ENCODE results near the gene IMPDH1.

Gene IMPDH1

DNA sequence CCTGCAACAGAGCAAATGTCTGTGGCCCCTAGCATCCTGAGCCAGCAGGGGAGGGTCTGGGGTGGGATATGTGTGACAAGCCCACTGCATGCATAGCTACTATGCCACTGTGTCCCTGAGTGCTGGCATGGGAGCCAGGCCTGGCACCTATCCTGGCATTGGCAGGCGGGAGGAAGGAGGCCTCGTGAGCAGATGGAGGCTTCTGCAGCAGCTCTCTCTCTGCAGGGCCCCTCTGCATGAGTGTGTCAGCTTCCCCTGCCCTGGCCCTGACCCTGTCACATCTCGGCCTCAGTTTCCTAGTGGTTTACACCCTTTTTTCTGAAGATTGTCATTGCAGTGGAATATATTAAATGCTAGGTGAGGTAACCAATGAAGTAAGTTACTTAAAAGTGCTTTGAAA is 13.1 kb upstream of the IMPDH1 start:
- no peak for TF ChIP-seq ZNF274 (IDR thresholded peaks at IDR 0.05; ENCODE audit: low read depth, low read length)
- no peak overlapping the region for H3K4me3 ChIP-seq (ENCODE audit: low read length)

DNA sequence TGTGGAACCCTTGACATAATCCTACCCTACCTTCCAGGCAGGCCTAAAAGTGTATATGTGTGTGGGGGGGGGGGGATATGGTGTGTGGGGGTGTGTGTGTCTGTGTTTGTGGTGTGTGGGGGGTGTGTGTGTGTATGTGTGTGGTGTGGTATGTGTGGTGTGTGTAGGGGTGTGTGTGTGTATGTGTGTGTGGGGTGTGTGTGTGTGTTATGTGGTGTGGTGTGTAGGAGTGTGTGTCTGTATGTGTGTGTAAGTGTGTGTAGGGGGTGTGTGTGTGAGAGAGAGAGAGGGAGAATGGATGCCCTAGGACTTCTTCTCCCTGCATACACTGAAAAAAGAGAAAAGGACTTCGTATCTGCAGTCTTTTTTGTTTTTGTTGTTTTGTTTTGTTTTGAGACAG is 12.3 kb upstream of the IMPDH1 start:
- no peak for TF ChIP-seq ZNF274 (IDR thresholded peaks at IDR 0.05; ENCODE audit: low read depth, low read length)
- no peak overlapping the region for H3K4me3 ChIP-seq (ENCODE audit: low read length)

DNA sequence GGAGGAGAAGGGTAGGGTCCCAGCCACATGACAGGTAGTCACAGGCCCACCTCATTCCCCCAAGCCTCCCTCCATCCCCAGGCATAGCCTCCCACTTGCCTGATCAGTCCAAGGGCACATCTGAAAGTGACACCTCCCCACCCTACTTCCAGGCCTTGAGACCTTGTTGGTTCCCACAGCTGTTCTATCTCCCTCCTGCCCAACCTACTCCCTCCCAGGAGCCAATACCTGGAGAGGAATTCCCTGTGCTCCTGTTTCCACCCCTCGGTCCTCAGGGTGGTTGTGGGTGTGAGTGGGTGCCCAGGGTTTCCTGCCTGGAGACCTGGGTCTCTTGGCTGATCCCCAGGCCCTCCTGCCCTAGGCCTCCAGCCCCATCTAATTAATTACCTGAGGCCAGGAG is 11.6 kb upstream of the IMPDH1 start:
- no peak for TF ChIP-seq ZNF274 (IDR thresholded peaks at IDR 0.05; ENCODE audit: low read depth, low read length)
- H3K4me3 ChIP-seq (ENCODE audit: low read length) = no peak overlapping the region

DNA sequence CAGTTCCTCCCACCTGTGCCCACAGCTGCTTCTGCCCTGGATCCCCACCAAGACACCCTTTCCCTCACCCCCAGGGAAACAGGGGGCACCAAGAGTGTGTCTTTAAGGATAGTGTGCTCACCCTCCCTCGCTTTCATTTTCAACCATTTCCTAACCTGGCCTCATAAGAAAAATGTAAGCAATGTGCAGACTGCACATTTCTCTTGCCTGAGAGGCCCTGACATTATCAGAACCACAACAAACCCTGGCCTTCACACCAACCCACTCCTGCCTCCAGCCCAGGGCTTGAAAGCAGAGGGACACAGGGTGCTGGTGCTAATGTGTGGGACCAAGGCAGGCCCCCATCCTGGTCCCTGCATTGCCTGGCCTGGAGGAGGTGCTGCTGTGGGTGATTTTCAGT is 11.0 kb upstream of the IMPDH1 start:
- no peak for TF ChIP-seq ZNF274 (IDR thresholded peaks at IDR 0.05; ENCODE audit: low read depth, low read length)

DNA sequence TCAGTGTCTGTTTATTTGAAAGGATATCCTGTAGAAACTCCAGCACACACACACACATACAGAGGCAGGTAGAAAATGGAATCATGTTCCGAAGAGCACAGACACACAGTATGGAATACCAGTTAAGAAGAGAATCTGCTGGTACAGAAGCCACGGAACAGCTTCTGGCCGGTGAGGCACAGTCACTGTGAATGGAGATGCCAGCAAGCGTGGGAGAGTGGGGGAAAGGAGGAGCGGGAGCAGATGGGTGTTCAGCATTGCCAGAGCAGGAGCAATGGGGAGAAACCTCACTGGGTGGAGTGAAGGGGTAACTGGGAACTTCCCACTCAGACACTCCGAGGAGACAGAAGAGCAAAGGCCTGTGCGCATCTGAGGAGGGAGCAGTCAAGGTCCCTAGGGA is 9.5 kb upstream of the IMPDH1 start:
- no peak overlapping the region for H3K4me3 ChIP-seq (ENCODE audit: low read length)
- TF ChIP-seq ZNF274 (IDR thresholded peaks at IDR 0.05; ENCODE audit: low read depth, low read length) = no peak

More for the DNA sequence above, 11.0 kb upstream of the IMPDH1 start:
- H3K4me3 ChIP-seq (ENCODE audit: low read length) = no peak overlapping the region

DNA sequence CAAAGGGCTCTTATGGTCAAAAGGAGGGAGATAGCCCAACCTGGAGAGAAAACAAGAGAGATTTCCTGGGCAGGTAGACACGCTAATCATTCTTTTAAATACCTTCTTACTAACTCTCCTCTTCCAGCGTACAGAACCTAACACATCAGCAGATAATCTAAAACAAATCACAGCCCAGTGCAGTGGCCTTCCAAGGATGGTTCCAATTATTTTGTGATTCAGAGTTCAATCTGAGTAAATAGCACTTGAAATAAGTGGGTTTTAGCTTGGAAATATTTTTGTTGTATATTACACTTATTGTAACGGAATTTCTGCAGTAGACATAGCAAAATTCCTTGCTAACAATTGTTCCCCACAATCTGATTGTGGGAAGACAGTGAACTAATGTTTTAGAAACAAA is 7.3 kb upstream of the IMPDH1 start:
- TF ChIP-seq ZNF274 (IDR thresholded peaks at IDR 0.05; ENCODE audit: low read depth, low read length) = no peak
- H3K4me3 ChIP-seq (ENCODE audit: low read length) = no peak overlapping the region

DNA sequence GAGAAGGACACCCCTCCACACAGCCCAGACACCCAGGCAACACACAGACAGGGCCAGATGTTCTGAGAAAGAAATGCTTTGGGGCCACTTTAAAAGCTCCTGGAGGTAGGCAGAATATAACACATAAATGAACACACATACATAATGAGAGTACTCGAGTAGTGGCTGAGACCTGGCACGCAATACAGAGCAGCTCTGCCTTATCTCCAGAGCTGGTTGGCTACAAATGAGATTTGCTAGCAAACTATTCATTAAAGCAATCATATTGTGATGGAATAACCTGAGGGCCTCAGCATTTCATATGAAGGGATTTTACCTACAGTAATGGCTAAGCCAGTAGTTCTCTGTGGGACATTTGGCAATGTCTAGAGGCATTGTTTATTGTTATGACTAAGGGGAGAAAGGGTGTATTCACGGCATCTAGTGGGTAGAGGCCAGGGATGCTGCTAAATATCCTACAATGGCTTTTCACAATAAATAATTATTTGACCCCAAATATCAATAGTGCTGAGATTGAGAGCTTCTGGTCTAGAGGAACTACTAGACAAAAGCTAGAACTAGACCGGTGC is 5.5 kb upstream of the IMPDH1 start:
- no peak for TF ChIP-seq ZNF274 (IDR thresholded peaks at IDR 0.05; ENCODE audit: low read depth, low read length)
- H3K4me3 ChIP-seq (ENCODE audit: low read length) = no peak overlapping the region

DNA sequence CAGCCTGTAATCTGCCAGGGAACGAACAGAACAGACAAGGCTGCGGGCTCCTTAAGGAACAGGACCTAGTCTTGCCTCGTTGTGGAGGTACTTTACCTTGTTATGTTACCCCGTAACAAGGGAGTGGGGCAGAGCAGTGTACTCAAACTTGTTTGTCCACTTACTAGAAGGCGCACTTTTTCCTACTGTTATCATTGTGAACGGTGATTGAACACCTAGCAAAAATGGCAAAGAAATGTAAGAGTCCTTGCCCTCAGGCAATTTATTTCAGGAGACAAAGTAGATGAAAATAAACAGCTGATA is 620 bp upstream of the IMPDH1 start:
- peak overlapping the region; percentile 92 for H3K4me3 ChIP-seq (ENCODE audit: low read length)
- no peak for TF ChIP-seq ZNF274 (IDR thresholded peaks at IDR 0.05; ENCODE audit: low read depth, low read length)

DNA sequence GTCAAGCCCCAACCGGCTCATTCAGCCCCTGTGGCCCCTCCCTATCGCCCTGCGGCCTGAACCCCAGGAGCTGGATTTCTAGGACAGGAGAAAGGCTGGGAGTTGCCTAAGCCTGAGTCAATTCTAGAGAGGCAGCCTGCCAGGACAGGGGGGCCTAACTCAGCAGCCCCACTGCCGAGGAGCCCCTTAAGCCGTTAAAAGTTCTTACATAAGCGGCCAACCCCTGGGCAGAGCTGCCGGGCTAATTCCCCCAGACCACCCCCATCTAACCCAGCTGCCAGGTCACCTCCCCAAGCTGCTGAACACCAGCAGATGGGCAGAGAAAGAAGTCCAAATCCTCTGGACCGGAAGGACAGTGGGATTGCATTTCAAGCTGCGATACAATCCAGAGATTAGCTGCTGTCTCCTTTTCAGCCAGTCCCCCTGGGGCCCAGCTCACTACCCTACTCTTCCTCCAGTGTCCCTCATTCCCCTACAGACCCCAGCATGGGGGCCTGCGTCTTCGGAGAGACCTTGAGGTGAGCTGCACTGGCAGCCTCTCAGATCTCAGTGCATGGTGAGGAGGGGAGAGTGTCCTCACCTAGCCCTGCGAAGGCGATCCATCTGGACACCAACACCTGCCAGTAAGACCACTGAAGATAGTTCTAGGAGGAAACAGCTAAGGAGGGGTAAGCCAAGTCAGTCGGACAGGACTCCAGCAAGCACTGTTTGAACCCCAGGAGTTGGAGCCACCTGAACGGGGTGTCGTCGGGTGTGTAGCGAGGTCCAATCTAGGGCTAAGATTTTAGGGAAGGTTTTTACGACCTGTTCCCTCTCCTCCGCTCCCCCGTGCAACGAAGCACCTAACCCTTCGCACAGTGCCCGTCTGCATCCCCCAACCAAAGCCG is 830 bp downstream of the IMPDH1 start:
- no peak for TF ChIP-seq ZNF274 (IDR thresholded peaks at IDR 0.05; ENCODE audit: low read depth, low read length)
- H3K4me3 ChIP-seq (ENCODE audit: low read length) = peak overlapping the region; percentile 92; the same call in 1 of the 2 replicates

DNA sequence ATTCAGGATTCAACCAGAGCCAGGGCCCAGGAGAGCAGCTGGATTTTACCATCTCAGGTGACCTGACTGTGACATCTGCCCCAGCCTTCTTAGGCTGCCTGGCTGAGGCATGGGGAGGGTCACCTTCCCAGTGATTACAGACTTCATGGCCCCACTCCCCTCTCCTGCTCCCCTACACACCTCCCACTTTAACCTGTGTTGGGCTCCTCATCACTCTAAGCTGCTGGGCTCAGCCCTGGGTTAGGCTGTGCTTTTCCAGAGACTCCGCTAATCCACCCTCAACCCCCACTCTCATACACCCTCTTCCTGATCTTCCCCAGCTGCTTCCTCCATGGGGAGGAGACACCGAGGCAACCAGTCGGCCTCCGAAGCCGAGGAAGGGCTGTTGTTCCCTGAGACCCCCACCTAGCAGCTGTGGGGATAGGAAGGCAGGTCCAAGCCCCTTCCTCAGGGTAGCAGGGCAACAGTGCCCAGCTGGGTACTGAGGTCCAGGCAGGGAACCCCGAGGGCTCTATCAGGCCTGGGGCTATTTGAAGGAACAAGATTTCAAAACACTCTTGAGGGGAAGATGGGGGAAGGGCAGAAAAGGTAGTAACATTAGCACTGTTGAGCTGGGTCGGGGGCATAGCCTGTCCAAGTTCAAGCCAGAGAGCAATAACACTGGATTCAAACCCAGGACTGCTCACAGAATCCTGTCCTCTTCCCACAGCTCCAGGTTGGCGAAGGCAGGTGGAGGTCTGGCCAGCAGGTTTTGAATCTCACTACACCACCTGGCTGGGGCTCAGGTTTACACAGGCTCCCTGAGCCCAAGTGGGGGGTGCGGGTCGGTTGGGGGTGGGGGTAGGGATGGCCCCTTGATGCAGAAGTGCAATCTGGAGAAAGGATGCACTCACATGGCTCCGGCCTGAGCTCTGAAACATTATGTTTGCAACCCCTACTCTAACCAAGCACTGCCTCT is 1.8 kb downstream of the IMPDH1 start:
- no peak for TF ChIP-seq ZNF274 (IDR thresholded peaks at IDR 0.05; ENCODE audit: low read depth, low read length)

DNA sequence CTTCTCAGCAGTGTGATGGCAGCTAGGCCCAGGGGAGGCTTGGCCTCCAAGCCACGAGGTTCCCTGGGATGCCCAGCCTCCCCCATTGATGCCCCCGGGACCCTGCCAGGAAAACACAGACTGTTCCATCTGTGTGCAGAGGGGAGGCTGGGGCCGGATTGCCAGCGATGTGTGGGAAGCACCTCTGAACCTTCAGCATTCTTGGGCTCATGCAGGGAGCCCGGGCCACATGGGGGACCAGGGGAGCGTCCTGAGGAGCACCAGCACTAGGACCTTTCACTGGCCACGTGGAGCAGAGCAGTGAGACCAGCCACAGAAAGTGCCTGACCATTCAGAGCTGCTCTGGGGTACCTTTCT is 2.6 kb downstream of the IMPDH1 start:
- no peak overlapping the region for H3K4me3 ChIP-seq (ENCODE audit: low read length)
- TF ChIP-seq ZNF274 (IDR thresholded peaks at IDR 0.05; ENCODE audit: low read depth, low read length) = no peak

More for the DNA sequence above, 1.8 kb downstream of the IMPDH1 start:
- H3K4me3 ChIP-seq (ENCODE audit: low read length) = no peak overlapping the region

DNA sequence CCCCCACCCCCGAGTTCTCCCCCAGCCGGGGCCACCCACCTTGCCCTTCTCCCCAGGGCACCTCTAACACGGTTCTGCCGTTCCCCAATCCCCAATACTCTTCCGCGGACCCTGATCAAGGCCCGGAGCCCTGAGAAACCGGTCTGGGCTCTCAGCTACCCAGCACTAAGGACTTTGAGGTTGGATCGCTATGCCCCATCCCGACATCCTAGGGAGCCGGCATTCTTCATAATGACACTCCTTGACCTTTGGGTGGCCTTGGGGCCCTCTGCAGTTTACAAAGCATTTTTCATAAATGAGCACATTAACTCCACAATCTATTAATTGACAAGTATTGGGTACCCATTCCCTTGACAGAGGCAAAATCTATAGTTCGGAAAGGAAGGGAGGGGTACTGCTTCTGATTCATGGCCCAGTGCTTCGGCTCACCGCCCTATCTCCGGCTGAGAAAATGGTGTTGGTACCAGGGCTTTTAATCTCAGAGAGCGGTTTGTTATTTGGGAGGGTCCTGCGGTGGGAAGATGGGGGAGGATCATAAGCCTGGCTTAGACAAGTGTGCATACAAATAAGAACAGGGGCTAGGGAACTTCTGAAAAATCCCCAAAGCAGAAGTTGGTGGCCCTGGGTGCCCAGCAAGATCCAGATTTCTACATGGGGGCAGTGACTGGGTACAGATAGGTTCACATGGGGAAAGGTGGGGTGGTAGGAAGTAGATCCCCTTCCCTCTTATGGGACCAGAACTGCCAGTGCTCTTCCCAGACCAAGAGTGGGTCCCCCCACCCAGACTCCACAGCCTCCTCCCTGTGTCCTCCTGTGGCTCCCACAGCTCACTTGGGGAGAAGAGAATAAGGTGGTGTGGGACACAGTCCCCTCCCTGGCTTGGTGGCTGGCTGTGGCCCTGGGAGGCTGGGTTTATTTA is 3.2 kb downstream of the IMPDH1 start:
- no peak for TF ChIP-seq ZNF274 (IDR thresholded peaks at IDR 0.05; ENCODE audit: low read depth, low read length)
- no peak overlapping the region for H3K4me3 ChIP-seq (ENCODE audit: low read length)

DNA sequence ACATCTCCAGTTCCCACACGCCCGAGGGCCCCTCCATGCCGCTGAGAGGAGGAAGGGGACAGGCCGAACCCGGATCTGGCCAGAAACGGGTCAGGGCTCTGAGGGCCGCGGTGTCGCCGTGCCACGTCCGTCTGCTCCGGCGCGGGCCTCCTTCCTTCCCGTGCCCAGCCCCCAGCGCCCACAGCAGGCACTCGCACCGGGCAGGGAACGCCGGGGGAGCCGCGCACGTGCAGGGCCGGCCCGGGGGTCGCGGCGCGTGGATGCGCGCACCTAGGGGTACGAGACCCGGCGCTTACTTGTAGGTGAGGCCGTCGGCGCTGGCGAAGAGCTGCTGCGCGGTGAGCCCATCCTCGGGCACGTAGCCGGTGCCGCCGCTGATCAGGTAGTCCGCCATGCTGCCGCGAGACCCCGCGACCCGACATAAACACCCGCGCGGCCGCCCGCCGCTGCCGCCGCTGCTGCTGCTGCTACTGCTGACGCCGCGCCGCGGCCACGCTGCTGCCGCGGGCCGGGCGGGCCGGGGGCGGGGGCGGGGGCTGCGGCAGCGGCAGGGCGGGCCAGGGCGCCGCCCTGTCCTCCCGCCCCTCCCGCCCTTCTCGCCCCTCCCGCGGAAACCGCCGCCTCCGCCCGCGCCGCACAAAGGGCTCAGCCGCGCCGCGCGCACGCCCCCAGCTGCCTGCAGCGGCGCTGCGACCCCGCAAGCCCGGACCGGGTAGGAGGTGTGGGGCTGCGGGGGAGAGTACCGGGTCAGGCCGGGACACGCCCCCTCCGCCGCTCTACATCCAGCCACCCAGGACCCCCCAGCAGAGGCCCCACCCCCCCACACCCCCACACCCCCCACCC is 4.1 kb downstream of the IMPDH1 start:
- TF ChIP-seq ZNF274 (IDR thresholded peaks at IDR 0.05; ENCODE audit: low read depth, low read length) = no peak

More for the DNA sequence above, 4.1 kb downstream of the IMPDH1 start:
- H3K4me3 ChIP-seq (ENCODE audit: low read length) = peak overlapping the region; percentile 76
